ENCODE measurements around the gene MYL6.

Gene MYL6

GRCh38 chr12:56162468-56163290 lies 4.5 kb downstream of the MYL6 start:
- DNase-seq (ENCODE audit: extremely low spot score): no peak
- ChIA-PET CTCF (no interaction called here), POLR2A (interaction anchor here (0.6 to 1.4 kb wide), 5 partner anchors 8 to 72 kb away, joined by 3 to 5 read pairs (median 3); partner anchors contain the start of genes ESYT1 and SMARCC2)
- no peak for TF ChIP-seq ELF4 (IDR thresholded peaks at IDR 0.05)
- no peak for TF ChIP-seq NFRKB (IDR thresholded peaks at IDR 0.05)
- no peak for TF ChIP-seq FOXA1 (IDR thresholded peaks at IDR 0.05)

GRCh38 chr12:56163533-56164344 lies 5.6 kb downstream of the MYL6 start:
- DNase-seq (ENCODE audit: extremely low spot score): no peak
- TF ChIP-seq FOXA1 (IDR thresholded peaks at IDR 0.05) (no peak), ELF4 (IDR thresholded peaks at IDR 0.05) (no peak), L3MBTL2 (conservative IDR thresholded peaks at IDR 0.05) (no peak), NFRKB (IDR thresholded peaks at IDR 0.05) (no peak), PKNOX1 (IDR thresholded peaks at IDR 0.05) (no peak), ZNF384 (IDR thresholded peaks at IDR 0.05) (no peak), CTBP1 (IDR thresholded peaks at IDR 0.05; ENCODE audit: borderline replicate concordance) (no peak), FOXK2 (IDR thresholded peaks at IDR 0.05) (no peak), SP1 (IDR thresholded peaks at IDR 0.05) (no peak), SUZ12 (IDR thresholded peaks at IDR 0.05) (no peak), TARDBP (IDR thresholded peaks at IDR 0.05) (no peak), HDGF (IDR thresholded peaks at IDR 0.05; ENCODE audit: borderline replicate concordance) (no peak), FOXM1 (IDR thresholded peaks at IDR 0.05; ENCODE audit: borderline replicate concordance) (no peak), ARNT (IDR thresholded peaks at IDR 0.05) (no peak), BHLHE40 (IDR thresholded peaks at IDR 0.05; ENCODE audit: borderline replicate concordance) (no peak), LEF1 (IDR thresholded peaks at IDR 0.05; ENCODE audit: borderline replicate concordance) (no peak)
- CTCF ChIA-PET: no interaction called here
- POLR2A ChIA-PET: interaction anchor here (0.6 to 1.3 kb wide), 3 partner anchors 26 to 71 kb away, joined by 3 to 4 read pairs (median 3); partner anchors contain the start of genes ESYT1 and SMARCC2

- ChIA-PET CTCF (no interaction called here), POLR2A (no interaction called here)
- TF ChIP-seq CTBP1 (IDR thresholded peaks at IDR 0.05; ENCODE audit: borderline replicate concordance) (no peak), L3MBTL2 (conservative IDR thresholded peaks at IDR 0.05) (no peak), SP1 (IDR thresholded peaks at IDR 0.05) (no peak), ELF4 (IDR thresholded peaks at IDR 0.05) (no peak)
- no peak for DNase-seq (ENCODE audit: extremely low spot score)
Measured at GRCh38 chr12:56164345-56164729, 6.2 kb downstream of the MYL6 start.

- CTCF ChIA-PET: interaction anchor here (2.1 kb wide), 1 partner anchor 24 kb away, joined by 9 read pairs; the partner anchor contains the start of gene SMARCC2
- no peak for DNase-seq (ENCODE audit: extremely low spot score)
- POLR2A ChIA-PET: interaction anchor here (0.6 to 1.3 kb wide), 3 partner anchors 38 to 183 kb away, joined by 3 to 4 read pairs (median 3); partner anchors contain the start of genes ESYT1 and RNF41
- no peak for TF ChIP-seq TARDBP (IDR thresholded peaks at IDR 0.05)
- no peak for TF ChIP-seq L3MBTL2 (conservative IDR thresholded peaks at IDR 0.05)
- no peak for TF ChIP-seq FOXA1 (IDR thresholded peaks at IDR 0.05)
- TF ChIP-seq ZNF384 (IDR thresholded peaks at IDR 0.05): no peak
- no peak for TF ChIP-seq ELF4 (IDR thresholded peaks at IDR 0.05)
- no peak for TF ChIP-seq ARNT (IDR thresholded peaks at IDR 0.05)
- TF ChIP-seq BHLHE40 (IDR thresholded peaks at IDR 0.05; ENCODE audit: borderline replicate concordance): no peak
- no peak for TF ChIP-seq HDGF (IDR thresholded peaks at IDR 0.05; ENCODE audit: borderline replicate concordance)
- no peak for TF ChIP-seq SP1 (IDR thresholded peaks at IDR 0.05)
- TF ChIP-seq FOXK2 (IDR thresholded peaks at IDR 0.05): no peak
- TF ChIP-seq LEF1 (IDR thresholded peaks at IDR 0.05; ENCODE audit: borderline replicate concordance): no peak
Measured at GRCh38 chr12:56165369-56165768, 7.2 kb downstream of the MYL6 start.

- ChIA-PET CTCF (no interaction called here), POLR2A (interaction anchor here (0.6 kb wide), 1 partner anchor 10 kb away, joined by 3 read pairs; no protein-coding TSS in a partner anchor)
- TF ChIP-seq LEF1 (IDR thresholded peaks at IDR 0.05; ENCODE audit: borderline replicate concordance): no peak
- TF ChIP-seq CTBP1 (IDR thresholded peaks at IDR 0.05; ENCODE audit: borderline replicate concordance): no peak
- no peak for TF ChIP-seq SUZ12 (IDR thresholded peaks at IDR 0.05)
- no peak for TF ChIP-seq ARNT (IDR thresholded peaks at IDR 0.05)
- TF ChIP-seq SP1 (IDR thresholded peaks at IDR 0.05): no peak
- no peak for DNase-seq (ENCODE audit: extremely low spot score)
Measured at GRCh38 chr12:56169229-56169759, 11.1 kb downstream of the MYL6 start.

GRCh38 chr12:56172839-56173238 lies 14.7 kb downstream of the MYL6 start:
- ChIA-PET CTCF (no interaction called here), POLR2A (interaction anchor here (1.5 to 1.9 kb wide), 2 partner anchors 14 to 17 kb away, joined by 5 to 8 read pairs; partner anchors contain the start of genes MYL6 and SMARCC2)
- TF ChIP-seq ZNF384 (IDR thresholded peaks at IDR 0.05) (no peak), FOXK2 (IDR thresholded peaks at IDR 0.05) (no peak)
- no peak for DNase-seq (ENCODE audit: extremely low spot score)

GRCh38 chr12:56178347-56178746 lies 20.2 kb downstream of the MYL6 start:
- TF ChIP-seq ZNF384 (IDR thresholded peaks at IDR 0.05) (no peak), TARDBP (IDR thresholded peaks at IDR 0.05) (no peak), FOXK2 (IDR thresholded peaks at IDR 0.05) (no peak), CTBP1 (IDR thresholded peaks at IDR 0.05; ENCODE audit: borderline replicate concordance) (no peak), SP1 (IDR thresholded peaks at IDR 0.05) (no peak), ARNT (IDR thresholded peaks at IDR 0.05) (no peak), SUZ12 (IDR thresholded peaks at IDR 0.05) (no peak), PKNOX1 (IDR thresholded peaks at IDR 0.05) (no peak), HDGF (IDR thresholded peaks at IDR 0.05; ENCODE audit: borderline replicate concordance) (no peak), FOXA1 (IDR thresholded peaks at IDR 0.05) (no peak), BHLHE40 (IDR thresholded peaks at IDR 0.05; ENCODE audit: borderline replicate concordance) (no peak), ELF4 (IDR thresholded peaks at IDR 0.05) (no peak), FOXM1 (IDR thresholded peaks at IDR 0.05; ENCODE audit: borderline replicate concordance) (no peak), NFRKB (IDR thresholded peaks at IDR 0.05) (no peak), L3MBTL2 (conservative IDR thresholded peaks at IDR 0.05) (no peak), LEF1 (IDR thresholded peaks at IDR 0.05; ENCODE audit: borderline replicate concordance) (no peak)
- DNase-seq (ENCODE audit: extremely low spot score): no peak
- ChIA-PET POLR2A (interaction anchor here (0.6 kb wide), 1 partner anchor 11 kb away, joined by 3 read pairs; the partner anchor contains the start of gene SMARCC2), CTCF (no interaction called here)

All from HEK293T (cell line).